HepG2 (cell line): ENCODE measurements around the gene HEXD. TPM values are rescaled to one million over a fixed set of nuclear protein-coding genes. Genes with fewer than 3 reads are reported as not detected.

Experiments used
- ARID4A ChIP-seq: sonication (generic); formaldehyde crosslinking; IDR thresholded peaks from 2 replicates; pipeline ENCODE4 v1.5.0; 2020; ENCODE audit warnings: mild to moderate bottlenecking, missing genetic modification reagents, borderline replicate concordance
- CCAR2 ChIP-seq: fragments of 200-400 bp; formaldehyde crosslinking; optimal IDR thresholded peaks from 2 replicates; pipeline ENCODE3; 2018; ENCODE audit warnings: low read depth, mild to moderate bottlenecking, low read length, moderate library complexity
- E2F1 ChIP-seq: sonication (generic); formaldehyde crosslinking; IDR thresholded peaks from 2 replicates; pipeline ENCODE4 v1.5.0; 2020; ENCODE audit warnings: missing genetic modification reagents
- FOXK2 ChIP-seq: fragments of 450-650 bp; IDR thresholded peaks from 2 replicates; pipeline ENCODE4 v1.6.1; 2016
- FOXP4 ChIP-seq: sonication (generic); formaldehyde crosslinking; IDR thresholded peaks from 2 replicates; pipeline ENCODE4 v1.4.0; 2020; ENCODE audit warnings: missing genetic modification reagents
- KLF13 ChIP-seq: sonication (generic); formaldehyde crosslinking; IDR thresholded peaks from 2 replicates; pipeline ENCODE4 v1.4.0; 2020; ENCODE audit warnings: mild to moderate bottlenecking, missing genetic modification reagents
- NFKB2 ChIP-seq: sonication (generic); formaldehyde crosslinking; IDR thresholded peaks from 2 replicates; pipeline ENCODE4 v1.4.0; 2020; ENCODE audit warnings: missing genetic modification reagents, borderline replicate concordance
- PCBP2 ChIP-seq: fragments of 200-400 bp; formaldehyde crosslinking; optimal IDR thresholded peaks from 2 replicates; pipeline ENCODE3; 2018; ENCODE audit warnings: low read length, low read depth; ENCODE audit not compliant: poor library complexity, severe bottlenecking
- RCOR2 ChIP-seq: IDR thresholded peaks from 2 replicates; pipeline ENCODE4 v1.6.1; 2016; ENCODE audit warnings: missing biosample characterization, missing genetic modification reagents
- RFX1 ChIP-seq: fragments of 450-650 bp; IDR thresholded peaks from 2 replicates; pipeline ENCODE4 v1.6.1; 2017
- RXRB ChIP-seq: IDR thresholded peaks from 2 replicates; pipeline ENCODE4 v1.6.1; 2016; ENCODE audit warnings: borderline replicate concordance, missing genetic modification reagents, missing compliant biosample characterization
- SMARCC2 ChIP-seq: fragments of 450-650 bp; IDR thresholded peaks from 2 replicates; pipeline ENCODE4 v1.6.1; 2017; ENCODE audit warnings: antibody characterized with exemption, mild to moderate bottlenecking
- SYNCRIP ChIP-seq: fragments of 200-400 bp; formaldehyde crosslinking; IDR thresholded peaks from 2 replicates; pipeline ENCODE4 v1.6.1; 2018; ENCODE audit warnings: mild to moderate bottlenecking, low read depth, low read length; ENCODE audit not compliant: insufficient read depth
- ZFP82 ChIP-seq: sonication (generic); formaldehyde crosslinking; IDR thresholded peaks from 2 replicates; pipeline ENCODE4 v1.5.1; 2020; ENCODE audit warnings: mild to moderate bottlenecking, missing genetic modification reagents, borderline replicate concordance
- ZFP91 ChIP-seq: sonication (generic); formaldehyde crosslinking; IDR thresholded peaks from 2 replicates; pipeline ENCODE4 v1.9.0; 2022; ENCODE audit warnings: missing genetic modification reagents, mild to moderate bottlenecking, borderline replicate concordance
- ZNF160 ChIP-seq: sonication (generic); formaldehyde crosslinking; IDR thresholded peaks from 2 replicates; pipeline ENCODE4 v1.8.0; 2022; ENCODE audit warnings: mild to moderate bottlenecking, inconsistent platforms, missing genetic modification reagents
- ZNF367 ChIP-seq: sonication (generic); formaldehyde crosslinking; IDR thresholded peaks from 2 replicates; pipeline ENCODE4 v1.4.0; 2020; ENCODE audit warnings: missing genetic modification reagents, borderline replicate concordance
- ZNF431 ChIP-seq: sonication (generic); formaldehyde crosslinking; IDR thresholded peaks from 2 replicates; pipeline ENCODE4 v1.9.0; 2022; ENCODE audit warnings: missing genetic modification reagents, low read depth, mild to moderate bottlenecking, borderline replicate concordance
- ZNF558 ChIP-seq: sonication (generic); formaldehyde crosslinking; IDR thresholded peaks from 2 replicates; pipeline ENCODE4 v1.9.0; 2022; ENCODE audit warnings: mild to moderate bottlenecking, missing genetic modification reagents, borderline replicate concordance
- polyA plus RNA-seq, 8 experiments: library from polyadenylated mRNA; depleted of rRNA in 3 of 8; stranded (reverse) in 7 of 8; unstranded in 1 of 8; fragments of >200 nt; fragmentation: Illumina TruSeq in 4 of 8; extraction: Trizol in 4 of 8; gene quantifications; 2 replicates each; pipeline versions ENCODE4 v1.2.1 to v1.2.3, GENCODE V29; 2011 to 2016; ENCODE audit warnings: low read depth in 4 of 8, missing spikeins in 1 of 8, mixed read lengths in 1 of 8; ENCODE audit not compliant: insufficient read depth in 1 of 8
- total RNA-seq, 5 experiments: library from RNA; depleted of rRNA; stranded (reverse); fragments of >200 nt; fragmentation: Illumina TruSeq; extraction: Trizol; gene quantifications; 2 replicates each; pipeline ENCODE4 v1.2.3, GENCODE V29; 2016; ENCODE audit warnings: low read depth in 1 of 5

Gene HEXD
- total and polyA plus RNA-seq, 2 of the 13 experiments (the other 11 are each of a cell fraction or from before 2014, with no cell fraction given), result 22.3 to 41.8 TPM

GRCh38 chr17:82418001-82418986 lies at the start of gene HEXD, which contains the start of gene OGFOD3 (continued):
- TF ChIP-seq ARID4A (CRISPR knock-in tag) (peak; percentile 89), SMARCC2 (no peak), RXRB (CRISPR knock-in tag) (no peak), E2F1 (CRISPR knock-in tag) (no peak; the same call in 1 of the 2 replicates), FOXK2 (no peak), NFKB2 (CRISPR knock-in tag) (no peak; the same call in 1 of the 2 replicates), ZFP82 (CRISPR knock-in tag) (peak; percentile 10; the same call in 1 of the 2 replicates), PCBP2 (no peak), KLF13 (CRISPR knock-in tag) (0 out of 2 replicates have a peak, but pooled peaks have one; percentile 20), ZNF431 (CRISPR knock-in tag) (0 out of 2 replicates have a peak, but pooled peaks have one; percentile 45), RFX1 (no peak), ZNF558 (CRISPR knock-in tag) (peak; percentile 63; the same call in 1 of the 2 replicates), ZFP91 (CRISPR knock-in tag) (peak; percentile 73), ZNF367 (CRISPR knock-in tag) (no peak), SYNCRIP (no peak), RCOR2 (CRISPR knock-in tag) (no peak), ZNF160 (CRISPR knock-in tag) (peak; percentile 93; the same call in 1 of the 2 replicates), CCAR2 (no peak), FOXP4 (CRISPR knock-in tag) (no peak; the same call in 1 of the 2 replicates)
